GM12892 (cell line): ENCODE data around the gene ALG9.

Source experiments
- DNase-seq: peaks from one replicate; pipeline ENCODE4 v3.0.0; 2011; ENCODE audit not compliant: insufficient read length
- FAIRE-seq: peaks from 2 replicates; lab custom pipeline; 2011; peaks lifted over from hg19 to GRCh38; lab: Jason Lieb, UNC
- POLR2A ChIP-seq: IDR thresholded peaks from 2 replicates; pipeline ENCODE4 v1.6.1; 2011; ENCODE audit warnings: low read depth, low read length, control low read depth
- POLR2AphosphoS5 ChIP-seq: IDR thresholded peaks from 2 replicates; pipeline ENCODE4 v1.6.1; 2011; ENCODE audit warnings: low read depth, low read length, control low read depth
- TAF1 ChIP-seq: IDR thresholded peaks from 2 replicates; pipeline ENCODE4 v1.6.1; 2011; ENCODE audit warnings: low read depth, mild to moderate bottlenecking, control low read depth, low read length, borderline replicate concordance

Gene ALG9

DNA sequence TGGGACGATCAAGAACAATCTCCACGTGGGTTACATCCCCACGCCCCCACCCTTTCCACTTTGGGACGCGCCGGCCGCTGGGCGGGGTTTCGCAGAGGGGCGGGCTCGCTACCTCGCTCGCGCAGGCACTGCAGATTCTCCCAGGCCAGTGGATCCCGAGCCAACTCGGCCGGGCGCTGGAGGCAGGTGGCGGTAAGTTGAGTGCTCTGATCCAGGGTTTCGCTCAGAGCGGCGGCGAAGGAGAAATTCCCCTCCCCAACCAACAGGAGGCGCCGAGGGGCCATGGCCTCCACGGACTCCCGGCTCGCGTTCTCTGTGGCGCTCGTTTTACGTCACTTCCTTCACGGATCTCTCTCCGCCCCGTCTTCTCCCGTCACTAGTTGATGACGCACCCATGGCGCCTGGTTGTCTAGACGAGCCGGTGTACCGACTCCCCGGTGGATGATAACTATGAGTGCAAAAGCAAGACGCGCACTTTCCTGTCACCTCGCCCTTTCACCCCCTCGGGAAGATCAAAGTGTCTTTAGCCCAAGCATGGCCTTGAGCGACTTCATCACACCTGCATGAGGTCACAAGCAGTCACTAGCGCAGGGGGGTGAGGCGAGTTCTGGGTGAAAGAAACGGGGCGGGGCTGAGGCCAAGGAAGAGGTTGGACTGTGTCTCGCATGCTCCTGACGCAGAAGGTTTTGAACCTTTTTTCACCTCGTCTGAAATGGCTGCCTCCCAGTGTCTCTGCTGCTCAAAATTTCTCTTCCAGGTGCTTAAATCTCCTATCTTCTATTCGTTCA lies 7.7 kb upstream of the ALG9 start, which contains the start of the genes CFAP68 and FDXACB1:
CFAP68 (plus strand) TSS at position 693 of the 788 bp plus-strand sequence; CDS start at position 713, 20 bp downstream.
FDXACB1 (minus strand) TSS at position 317 of the 788 bp plus-strand sequence; CDS start at position 284, 33 bp downstream.
- peak; percentile 100 for FAIRE-seq
- peak; percentile 86 for DNase-seq
- TF ChIP-seq TAF1, result peak; percentile 44; the same call in 1 of the 2 replicates
- peak; percentile 80 for TF ChIP-seq POLR2A
- TF ChIP-seq POLR2AphosphoS5, result peak; percentile 79

GRCh38 chr11:111878385-111878848 lies 7.0 kb upstream of the ALG9 start:
- FAIRE-seq (no peak), DNase-seq (no peak)
- TF ChIP-seq POLR2A (no peak), POLR2AphosphoS5 (no peak), TAF1 (no peak)

- TF ChIP-seq TAF1 (no peak), POLR2AphosphoS5 (no peak)
- DNase-seq (no peak), FAIRE-seq (no peak)
Observed at GRCh38 chr11:111871693-111872161, 346 bp upstream of the ALG9 start.

- no peak for DNase-seq
- FAIRE-seq, result no peak
- TF ChIP-seq POLR2AphosphoS5 (no peak), TAF1 (no peak), POLR2A (no peak)
Observed at GRCh38 chr11:111870522-111870885, 877 bp downstream of the ALG9 start.

GRCh38 chr11:111870113-111870512 lies 1.3 kb downstream of the ALG9 start:
- DNase-seq (no peak), FAIRE-seq (peak; percentile 38)
- TF ChIP-seq POLR2A (no peak), TAF1 (no peak), POLR2AphosphoS5 (no peak)

DNA sequence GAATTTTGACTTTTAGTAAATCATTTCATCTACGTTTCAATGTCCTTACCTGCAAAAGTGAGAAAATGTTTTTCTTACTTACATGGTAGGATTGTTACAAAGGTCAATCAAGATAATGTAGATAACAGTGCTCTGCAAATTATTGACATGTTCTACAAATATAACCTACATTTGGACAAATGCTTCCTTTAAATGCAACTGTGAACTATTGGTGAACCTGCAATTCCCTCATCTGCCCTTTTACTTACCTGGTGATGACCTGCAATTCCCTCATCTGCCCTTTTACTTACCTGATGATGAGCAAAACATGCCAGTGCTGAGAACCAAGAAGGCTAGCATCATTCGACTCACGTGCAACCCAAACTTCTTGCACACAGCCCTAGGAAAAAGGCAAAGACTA lies 11.1 kb downstream of the ALG9 start:
- TF ChIP-seq POLR2AphosphoS5 (no peak), POLR2A (no peak), TAF1 (no peak)
- DNase-seq, result no peak
- no peak for FAIRE-seq

GRCh38 chr11:111855506-111855905 lies 15.9 kb downstream of the ALG9 start:
- no peak for FAIRE-seq
- DNase-seq, result no peak
- TF ChIP-seq TAF1, result no peak
- no peak for TF ChIP-seq POLR2A
- TF ChIP-seq POLR2AphosphoS5, result no peak

DNA sequence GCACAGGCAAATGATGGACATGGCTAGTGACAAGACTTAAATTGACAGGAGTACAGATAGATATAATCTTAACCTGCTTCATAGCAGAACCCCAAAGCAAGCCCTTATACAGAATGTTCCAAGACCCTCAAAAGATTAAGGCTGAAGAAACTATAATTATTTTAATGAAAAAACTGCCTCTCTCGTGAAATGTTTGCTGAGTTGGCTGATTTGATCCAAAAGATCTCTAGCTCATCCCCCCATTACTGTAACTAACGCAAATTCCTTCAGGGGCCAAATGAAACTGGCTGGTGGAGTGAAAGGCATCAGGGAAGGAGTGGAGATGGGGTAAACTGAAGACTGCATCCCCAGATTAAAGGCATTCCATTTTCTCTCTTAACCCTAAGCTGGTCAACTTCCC lies 19.3 kb downstream of the ALG9 start:
- FAIRE-seq, result no peak
- TF ChIP-seq POLR2A (no peak), TAF1 (no peak), POLR2AphosphoS5 (no peak)
- no peak for DNase-seq

- TF ChIP-seq TAF1 (no peak), POLR2A (no peak), POLR2AphosphoS5 (no peak)
- no peak for FAIRE-seq
- no peak for DNase-seq
Observed at GRCh38 chr11:111851636-111852035, 19.7 kb downstream of the ALG9 start.

GRCh38 chr11:111851067-111851466 lies 20.3 kb downstream of the ALG9 start:
- no peak for DNase-seq
- peak; percentile 30 for FAIRE-seq
- TF ChIP-seq POLR2A (no peak), TAF1 (no peak), POLR2AphosphoS5 (no peak)

DNA sequence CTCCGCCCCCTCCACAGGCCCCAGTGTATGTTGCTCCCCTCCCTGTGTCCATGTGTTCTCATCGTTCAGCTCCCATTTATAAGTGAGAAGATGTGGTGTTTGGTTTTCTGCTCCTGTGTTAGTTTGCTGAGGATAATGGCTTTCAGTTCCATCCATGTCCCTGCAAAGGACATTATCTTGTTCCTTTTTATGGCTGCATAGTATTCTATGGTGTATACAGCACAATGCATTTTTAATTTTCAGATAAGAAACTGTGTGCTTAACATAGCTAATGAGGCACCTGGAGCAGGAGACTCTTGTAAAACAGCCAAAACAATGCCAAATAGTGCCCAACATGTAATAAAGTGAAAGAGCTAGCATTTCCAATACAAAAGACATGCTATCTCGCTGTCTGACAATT lies 21.8 kb downstream of the ALG9 start:
- DNase-seq (no peak), FAIRE-seq (no peak)
- TF ChIP-seq POLR2A, result no peak
- TF ChIP-seq POLR2AphosphoS5, result no peak
- TF ChIP-seq TAF1, result no peak

DNA sequence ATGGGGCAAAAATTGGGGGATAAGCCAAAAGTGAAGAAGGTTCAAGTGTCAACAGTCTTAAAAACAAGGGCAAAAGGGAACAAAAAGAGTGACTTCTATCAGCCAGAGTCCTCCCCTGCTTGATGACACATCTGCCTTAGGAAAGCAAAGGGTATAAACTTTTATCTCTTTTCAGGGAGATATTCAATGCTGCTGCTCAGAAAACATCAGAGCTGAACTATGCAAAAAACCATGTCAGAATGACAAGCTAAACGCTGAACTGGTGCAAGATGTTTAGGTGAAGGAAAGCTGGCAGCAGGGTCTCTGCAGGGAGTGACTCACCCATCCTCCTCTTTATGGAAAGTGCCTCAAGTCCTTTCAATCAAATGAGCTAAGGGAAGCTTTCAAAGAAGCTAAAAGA lies 24.7 kb downstream of the ALG9 start:
- TF ChIP-seq POLR2AphosphoS5, result no peak
- TF ChIP-seq TAF1, result no peak
- TF ChIP-seq POLR2A, result no peak
- no peak for FAIRE-seq
- DNase-seq, result no peak
